Measurements from ENCODE around the gene VAMP2. TPM values are rescaled to one million over a fixed set of nuclear protein-coding genes. Genes with fewer than 3 reads are reported as not detected.
A peak's percentile ranks its signal among the peaks of the same experiment; 100 is the strongest.

VAMP2 gene
- total and polyA plus RNA-seq, 10 of the 15 experiments (the other 5 are each of a cell fraction or from before 2014, with no cell fraction given), result 3.0 to 35.2 (median 25.0) TPM

- TF ChIP-seq CBFB (IDR thresholded peaks at IDR 0.05; ENCODE audit: low read depth), result no peak
- no peak for TF ChIP-seq TBL1XR1 (IDR thresholded peaks at IDR 0.05; ENCODE audit: low read depth, low read length)
- TF ChIP-seq CHD4 (IDR thresholded peaks at IDR 0.05), result no peak
- TF ChIP-seq GATAD2B (conservative IDR thresholded peaks at IDR 0.05; ENCODE audit: low read depth), result 0 out of 2 replicates have a peak, but pooled peaks have one; percentile 1
- TF ChIP-seq SMC3 (IDR thresholded peaks at IDR 0.05; ENCODE audit: borderline replicate concordance, low read length), result no peak
- peak; percentile 50; the same call in 1 of the 2 replicates for TF ChIP-seq POLR2A (IDR thresholded peaks at IDR 0.05; ENCODE audit: low read depth, low read length)
These were observed 23.7 kb upstream of the VAMP2 start (continued) for GRCh38 chr17:8186446-8186786.

- peak overlapping the region; percentile 63 for H3K4me2 ChIP-seq (ENCODE audit: control insufficient read depth, insufficient read depth)
- peaks cover 5% of the 10 kb centered on the region for H3K4me1 ChIP-seq (ENCODE audit: control insufficient read depth, insufficient read depth, low read length)
- FAIRE-seq (peak; percentile 80), DNase-seq (ENCODE audit: low read depth, low spot score) (no peak), ATAC-seq (peak; percentile 16)
- peak overlapping the region; percentile 93 for H3K27ac ChIP-seq (ENCODE audit: control insufficient read depth, insufficient read depth)
- no peaks in the 10 kb centered on the region for H4K20me1 ChIP-seq (ENCODE audit: control insufficient read depth, insufficient read depth)
- no peaks in the 10 kb centered on the region for H3K36me3 ChIP-seq (ENCODE audit: control insufficient read depth in 2 of 2, insufficient read depth in 2 of 2, low read length in 1 of 2)
- H3K79me2 ChIP-seq (ENCODE audit: control insufficient read depth, insufficient read depth, low read length), result peaks cover 18% of the 10 kb centered on the region
- SMC1A ChIA-PET (ENCODE audit: uncharacterized antibody, unreplicated experiment), result interaction anchor here (0.9 to 4.1 kb wide), 8 partner anchors 9 to 67 kb away, joined by 3 to 40 read pairs (median 4); partner anchors contain the start of genes ALOXE3 and HES7
- no peaks in the 10 kb centered on the region for H3K27me3 ChIP-seq (replicated peaks in 1 of 2; ENCODE audit: control insufficient read depth in 2 of 2, insufficient read depth in 2 of 2, low read length in 1 of 2)
- peak overlapping the region; percentile 95 for H3K9ac ChIP-seq (ENCODE audit: control insufficient read depth, insufficient read depth, low read length)
- in situ Hi-C loops (cut with MboI) (loop anchor here (5.0 kb wide), 1 partner anchor 36 kb away; no protein-coding TSS in a partner anchor), intact Hi-C loops (cut with micrococcal nuclease; ENCODE audit: unreplicated experiment) (loop anchor here (1.0 to 5.0 kb wide), 4 partner anchors 49 to 114 kb away; partner anchors contain the start of genes CTC1 and PFAS)
- peak overlapping the region; percentile 73 for H3K4me3 ChIP-seq
- POLR2A ChIA-PET, result interaction anchor here (0.8 to 8.1 kb wide), 11 partner anchors 9 to 63 kb away, joined by 3 to 146 read pairs (median 8); partner anchors contain the start of genes AURKB, CTC1, HES7 and PER1
- H2AFZ ChIP-seq (ENCODE audit: control insufficient read depth, low read depth, low read length), result peak overlapping the region; percentile 93
- no TSS peak for BruUV-seq (replicated peaks)
- no peaks in the 10 kb centered on the region for H3K9me3 ChIP-seq (replicated peaks; ENCODE audit: control insufficient read depth, insufficient read depth, low read length)
- WGBS (ENCODE audit: insufficient coverage, insufficient replicate concordance, low lambda C conversion rate, missing lambda C conversion rate), result 1% methylated on average over 44 of the region's 44 CpGs
- RAD21 ChIA-PET (ENCODE audit: unreplicated experiment), result interaction anchor here (0.5 to 8.1 kb wide), 10 partner anchors 9 to 109 kb away, joined by 3 to 117 read pairs (median 6); partner anchors contain the start of genes SLC25A35 and TMEM107
- CTCF ChIA-PET, result interaction anchor here (0.7 to 6.2 kb wide), 5 partner anchors 24 to 92 kb away, joined by 3 to 53 read pairs (median 6); partner anchors contain the start of genes ALOXE3 and AURKB
- 0 out of 2 replicates have a peak, but pooled peaks have one; percentile 18 for TF ChIP-seq PAX5 (IDR thresholded peaks at IDR 0.05; ENCODE audit: borderline replicate concordance, low read depth, low read length)
- peak; percentile 45; the same call in 1 of the 2 replicates for TF ChIP-seq CREM (IDR thresholded peaks at IDR 0.05; ENCODE audit: low read depth)
- TF ChIP-seq ZSCAN29 (IDR thresholded peaks at IDR 0.05), result peak; percentile 91
- TF ChIP-seq TCF12 (IDR thresholded peaks at IDR 0.05; ENCODE audit: low read depth, low read length), result peak; percentile 8; the same call in 1 of the 2 replicates
- peak; percentile 24 for TF ChIP-seq PBX3 (IDR thresholded peaks at IDR 0.05; ENCODE audit: insufficient replicate concordance, low read depth, low read length)
- TF ChIP-seq TCF3 (IDR thresholded peaks at IDR 0.05; ENCODE audit: borderline replicate concordance, insufficient read depth, low read depth, low read length), result 0 out of 2 replicates have a peak, but pooled peaks have one; percentile 47
- TF ChIP-seq IRF4 (IDR thresholded peaks at IDR 0.05; ENCODE audit: low read depth, low read length), result peak; percentile 41; the same call in 1 of the 2 replicates
- 0 out of 2 replicates have a peak, but pooled peaks have one; percentile 44 for TF ChIP-seq RCOR1 (conservative IDR thresholded peaks at IDR 0.05; ENCODE audit: low read depth, low read length)
- TF ChIP-seq KLF5 (IDR thresholded peaks at IDR 0.05; ENCODE audit: partially characterized antibody), result peak; percentile 55
- TF ChIP-seq SREBF2 (IDR thresholded peaks at IDR 0.05; ENCODE audit: low read length), result peak; percentile 95
- 0 out of 2 replicates have a peak, but pooled peaks have one; percentile 12 for TF ChIP-seq CHD2 (IDR thresholded peaks at IDR 0.05; ENCODE audit: borderline replicate concordance, low read depth, low read length)
- TF ChIP-seq ZNF24 (IDR thresholded peaks at IDR 0.05), result peak; percentile 98
- no peak for TF ChIP-seq MYB (IDR thresholded peaks at IDR 0.05; ENCODE audit: borderline replicate concordance, low read depth, low read length)
- TF ChIP-seq ZNF207 (IDR thresholded peaks at IDR 0.05; ENCODE audit: borderline replicate concordance), result peak; percentile 65; the same call in 1 of the 2 replicates
- TF ChIP-seq HCFC1 (IDR thresholded peaks at IDR 0.05; ENCODE audit: low read length), result peak; percentile 38; the same call in 1 of the 2 replicates
- no peak for TF ChIP-seq PKNOX1 (IDR thresholded peaks at IDR 0.05)
These were observed 23.1 kb upstream of the VAMP2 start for GRCh38 chr17:8185582-8186445.

Measured in GM12878 (cell line).